Adipocyte (in vitro differentiated cells): ENCODE data around the gene NRAP.

Experiments
- DNase-seq: peaks from one replicate; pipeline ENCODE4 v3.0.0-alpha.2; 2015; ENCODE audit warnings: low read depth
- H3K27me3 ChIP-seq: replicated peaks from 2 replicates; pipeline ENCODE4 v1.7.0; 2013; ENCODE audit warnings: mild to moderate bottlenecking, low read length, moderate library complexity; ENCODE audit not compliant: control insufficient read depth, insufficient read depth
- H3K36me3 ChIP-seq: 2 replicates; pipeline ENCODE4 v1.7.0; 2013; ENCODE audit warnings: low read length, mild to moderate bottlenecking, moderate library complexity; ENCODE audit not compliant: control insufficient read depth, insufficient read depth, severe bottlenecking
- H3K4me1 ChIP-seq: 2 replicates; pipeline ENCODE4 v1.7.0; 2013; ENCODE audit warnings: mild to moderate bottlenecking, low read length, moderate library complexity; ENCODE audit not compliant: control insufficient read depth, insufficient read depth
- H3K4me3 ChIP-seq: 2 replicates; pipeline ENCODE4 v1.7.0; 2013; ENCODE audit warnings: mild to moderate bottlenecking, low read length, moderate library complexity
- H3K9ac ChIP-seq: 2 replicates; pipeline ENCODE4 v1.7.0; 2013; ENCODE audit warnings: mild to moderate bottlenecking, low read length, moderate library complexity
- H3K9me3 ChIP-seq: 2 replicates; pipeline ENCODE4 v1.7.0; 2013; ENCODE audit warnings: mild to moderate bottlenecking, low read length, moderate library complexity; ENCODE audit not compliant: control insufficient read depth

The NRAP gene

GRCh38 chr10:113617086-113617485 lies 46.8 kb downstream of the NRAP start:
- peaks cover 93% of the 10 kb centered on the region for H3K27me3 ChIP-seq
- H3K4me1 ChIP-seq = peaks cover 3% of the 10 kb centered on the region
- H3K9me3 ChIP-seq = no peaks in the 10 kb centered on the region
- DNase-seq = no peak
- H3K4me3 ChIP-seq = no peak overlapping the region
- no peak overlapping the region for H3K9ac ChIP-seq
- no peaks in the 10 kb centered on the region for H3K36me3 ChIP-seq

GRCh38 chr10:113616244-113617074 lies 47.4 kb downstream of the NRAP start:
- H3K27me3 ChIP-seq = peaks cover 92% of the 10 kb centered on the region
- no peaks in the 10 kb centered on the region for H3K9me3 ChIP-seq
- no peak overlapping the region for H3K4me3 ChIP-seq
- H3K36me3 ChIP-seq = no peaks in the 10 kb centered on the region
- no peak overlapping the region for H3K9ac ChIP-seq
- DNase-seq = peak; percentile 20
- peaks cover 3% of the 10 kb centered on the region for H3K4me1 ChIP-seq

- Histone ChIP-seq H3K9me3 (no peaks in the 10 kb centered on the region), H3K9ac (no peak overlapping the region), H3K4me3 (no peak overlapping the region), H3K27me3 (peaks cover 75% of the 10 kb centered on the region), H3K4me1 (peaks cover 3% of the 10 kb centered on the region), H3K36me3 (no peaks in the 10 kb centered on the region)
- no peak for DNase-seq
Observed at GRCh38 chr10:113613977-113614690, 49.7 kb downstream of the NRAP start.

- Histone ChIP-seq H3K9me3 (no peaks in the 10 kb centered on the region), H3K4me1 (peaks cover 3% of the 10 kb centered on the region), H3K27me3 (peaks cover 69% of the 10 kb centered on the region), H3K9ac (no peak overlapping the region), H3K4me3 (no peak overlapping the region), H3K36me3 (no peaks in the 10 kb centered on the region)
- no peak for DNase-seq
Observed at GRCh38 chr10:113613427-113613826, 50.4 kb downstream of the NRAP start.

GRCh38 chr10:113612154-113612553 lies 51.7 kb downstream of the NRAP start:
- no peaks in the 10 kb centered on the region for H3K36me3 ChIP-seq
- no peaks in the 10 kb centered on the region for H3K9me3 ChIP-seq
- no peak overlapping the region for H3K4me3 ChIP-seq
- no peak for DNase-seq
- H3K9ac ChIP-seq = no peak overlapping the region
- H3K4me1 ChIP-seq = peaks cover 3% of the 10 kb centered on the region
- H3K27me3 ChIP-seq = peaks cover 67% of the 10 kb centered on the region

- no peak for DNase-seq
- no peaks in the 10 kb centered on the region for H3K36me3 ChIP-seq
- no peak overlapping the region for H3K9ac ChIP-seq
- H3K27me3 ChIP-seq = peaks cover 59% of the 10 kb centered on the region
- peaks cover under 1% of the 10 kb centered on the region for H3K4me1 ChIP-seq
- no peak overlapping the region for H3K4me3 ChIP-seq
- no peaks in the 10 kb centered on the region for H3K9me3 ChIP-seq
Observed at GRCh38 chr10:113610631-113611601, 52.9 kb downstream of the NRAP start.

GRCh38 chr10:113609704-113610108 lies 54.1 kb downstream of the NRAP start:
- Histone ChIP-seq H3K4me1 (no peaks in the 10 kb centered on the region), H3K9me3 (peaks cover 5% of the 10 kb centered on the region), H3K27me3 (peaks cover 50% of the 10 kb centered on the region), H3K9ac (no peak overlapping the region), H3K36me3 (no peaks in the 10 kb centered on the region), H3K4me3 (no peak overlapping the region)
- no peak for DNase-seq

- Histone ChIP-seq H3K9ac (no peak overlapping the region), H3K4me1 (no peaks in the 10 kb centered on the region), H3K4me3 (no peak overlapping the region), H3K27me3 (peaks cover 21% of the 10 kb centered on the region), H3K36me3 (no peaks in the 10 kb centered on the region), H3K9me3 (peaks cover 25% of the 10 kb centered on the region)
- DNase-seq = no peak
Observed at GRCh38 chr10:113605268-113605978, 58.4 kb downstream of the NRAP start.

- DNase-seq = no peak
- Histone ChIP-seq H3K36me3 (no peaks in the 10 kb centered on the region), H3K4me1 (no peaks in the 10 kb centered on the region), H3K9ac (no peak overlapping the region), H3K9me3 (peaks cover 34% of the 10 kb centered on the region), H3K4me3 (no peak overlapping the region), H3K27me3 (peaks cover 21% of the 10 kb centered on the region)
Observed at GRCh38 chr10:113604572-113604971, 59.3 kb downstream of the NRAP start.

GRCh38 chr10:113603057-113603777 lies 60.6 kb downstream of the NRAP start:
- peaks cover 20% of the 10 kb centered on the region for H3K27me3 ChIP-seq
- no peak overlapping the region for H3K4me3 ChIP-seq
- no peaks in the 10 kb centered on the region for H3K36me3 ChIP-seq
- no peak for DNase-seq
- H3K9me3 ChIP-seq = peaks cover 47% of the 10 kb centered on the region
- H3K4me1 ChIP-seq = no peaks in the 10 kb centered on the region
- no peak overlapping the region for H3K9ac ChIP-seq
